HG02870 (cell line): ENCODE measurements around the gene TSEN54.

ENCODE experiments used
- ATAC-seq: cut with Tn5 transposase; IDR thresholded peaks from one replicate; pipeline ENCODE4 v1.9.1; 2021; ENCODE audit warnings: mild to moderate bottlenecking, moderate library complexity; ENCODE audit not compliant: unreplicated experiment

Gene TSEN54

GRCh38 chr17:75502721-75503329 is 13.5 kb upstream of the TSEN54 start:
- no peak for ATAC-seq

GRCh38 chr17:75503337-75503950 is 12.9 kb upstream of the TSEN54 start:
- no peak for ATAC-seq

- ATAC-seq: no peak
Observed at GRCh38 chr17:75503976-75504346, 12.4 kb upstream of the TSEN54 start.

- no peak for ATAC-seq
Observed at GRCh38 chr17:75504347-75505151, 11.8 kb upstream of the TSEN54 start.

- no peak for ATAC-seq
Observed at GRCh38 chr17:75505152-75505409, 11.2 kb upstream of the TSEN54 start.

- no peak for ATAC-seq
Observed at GRCh38 chr17:75505640-75506039, 10.7 kb upstream of the TSEN54 start.

- ATAC-seq: no peak
Observed at GRCh38 chr17:75506134-75506533, 10.2 kb upstream of the TSEN54 start.

GRCh38 chr17:75506888-75507287 is 9.4 kb upstream of the TSEN54 start:
- no peak for ATAC-seq

GRCh38 chr17:75507733-75508719 is 8.3 kb upstream of the TSEN54 start:
- no peak for ATAC-seq

- no peak for ATAC-seq
Observed at GRCh38 chr17:75508931-75509361, 7.4 kb upstream of the TSEN54 start.

- no peak for ATAC-seq
Observed at GRCh38 chr17:75509528-75510258, 6.6 kb upstream of the TSEN54 start.

GRCh38 chr17:75511270-75511609 is 5.1 kb upstream of the TSEN54 start:
- no peak for ATAC-seq

- ATAC-seq: no peak
Observed at GRCh38 chr17:75511610-75512575, 4.4 kb upstream of the TSEN54 start.

GRCh38 chr17:75512926-75513640 is 3.2 kb upstream of the TSEN54 start:
- ATAC-seq: no peak

GRCh38 chr17:75513641-75514000 is 2.7 kb upstream of the TSEN54 start:
- no peak for ATAC-seq

- no peak for ATAC-seq
Observed at GRCh38 chr17:75514299-75514918, 1.9 kb upstream of the TSEN54 start.

GRCh38 chr17:75514919-75515495 is 1.3 kb upstream of the TSEN54 start:
- no peak for ATAC-seq
